A549 treated with RU486 at 1 μM for 4 hours (cell line): Measurements from ENCODE around the gene SCN3A. TPM values are rescaled to one million over a fixed set of nuclear protein-coding genes. Genes with fewer than 3 reads are reported as not detected.

ENCODE experiments used
- total RNA-seq: library from RNA; stranded (reverse); fragments of 200-300 nt; extraction: Qiagen RNA extraction; gene quantifications from 5 replicates; pipeline ENCODE4 v1.2.3, GENCODE V29; 2022; ENCODE audit warnings: low read depth

Gene SCN3A
- 0.02 TPM in 2 of 5 replicates, not detected in the others for total RNA-seq

DNA sequence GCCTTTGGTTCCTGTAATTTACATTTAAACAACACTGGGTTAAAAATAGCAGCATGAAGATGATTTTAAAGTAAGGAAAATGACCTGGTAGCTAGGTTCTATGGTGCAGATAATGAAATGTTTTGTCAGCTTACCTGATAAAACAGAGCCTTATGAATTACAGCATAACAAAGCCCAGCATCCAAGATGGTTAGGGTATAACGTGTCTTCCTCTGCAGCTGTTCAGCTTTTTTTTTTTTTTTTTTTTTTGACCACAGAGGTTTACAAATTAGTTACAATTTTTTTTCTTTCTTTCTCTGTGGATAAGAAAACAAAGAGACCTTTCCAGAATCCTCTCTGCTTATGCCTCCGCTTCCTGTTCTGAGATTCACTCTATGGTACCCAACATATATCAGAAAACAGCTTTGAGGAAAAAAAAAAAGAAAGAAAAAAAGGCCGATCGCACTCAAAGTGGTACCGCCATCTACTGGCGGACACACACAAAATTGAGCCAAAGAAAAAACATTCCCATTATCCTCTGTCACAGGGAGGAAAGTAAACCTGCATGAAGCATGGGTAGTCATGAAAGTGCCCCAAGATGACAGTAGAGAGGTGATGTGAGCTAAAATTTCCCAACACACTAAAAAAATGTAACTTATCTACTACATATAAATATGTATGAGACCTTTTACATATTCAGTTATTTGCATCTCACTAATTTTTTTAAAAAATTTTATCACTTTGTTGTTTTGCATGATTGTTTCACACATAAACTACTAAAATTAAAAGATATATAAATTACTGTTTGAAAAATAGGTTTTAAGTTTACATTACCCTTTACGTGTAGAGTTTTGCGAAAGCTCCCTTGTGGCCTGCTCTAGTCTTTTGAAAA is at the start of gene SCN3A:
TSS of gene SCN3A (minus strand) at position 362 of the 871 bp plus-strand sequence. CDS start 27,656 bp downstream, outside the sequence.

DNA sequence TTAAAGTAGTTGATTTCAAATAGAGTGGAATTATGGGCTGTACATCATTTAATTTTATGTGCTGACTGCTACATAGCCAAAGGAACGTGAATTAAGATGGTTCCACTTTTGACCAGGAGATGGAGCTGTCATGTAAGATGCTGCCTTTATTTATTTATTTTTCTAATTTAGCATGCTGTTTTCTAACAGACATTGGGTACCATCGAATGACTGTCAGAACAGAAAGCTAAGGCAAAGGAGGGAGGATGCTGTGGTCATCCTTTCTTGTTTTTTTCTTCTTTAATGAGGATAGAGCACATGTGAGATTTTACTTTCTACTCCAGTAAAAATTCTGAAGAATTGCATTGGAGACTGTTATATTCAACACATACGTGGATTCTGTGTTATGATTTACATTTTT is 35.4 kb upstream of the SCN3A start, which contains the start of gene SCN2A:
TSS of gene SCN2A (plus strand) at position 185 of the 400 bp plus-strand sequence. CDS start 56,410 bp downstream, outside the sequence.

Other genes with a start within 250 kb of the SCN3A start
- not detected in 5 replicates for gene SLC38A11, start 248.5 kb downstream of the SCN3A start, total RNA-seq
- gene SCN2A, start 35.4 kb upstream of the SCN3A start, total RNA-seq: not detected in 5 replicates